HG03139 (cell line): ENCODE data around the gene RAB44.

ENCODE experiments used
- ATAC-seq: cut with Tn5 transposase; IDR thresholded peaks from one replicate; pipeline ENCODE4 v1.9.1; 2021; ENCODE audit not compliant: unreplicated experiment

RAB44 gene

GRCh38 chr6:36769676-36770499 lies 72.3 kb downstream of the RAB44 start:
- no peak for ATAC-seq

GRCh38 chr6:36771145-36771544 lies 73.5 kb downstream of the RAB44 start:
- ATAC-seq: no peak

DNA sequence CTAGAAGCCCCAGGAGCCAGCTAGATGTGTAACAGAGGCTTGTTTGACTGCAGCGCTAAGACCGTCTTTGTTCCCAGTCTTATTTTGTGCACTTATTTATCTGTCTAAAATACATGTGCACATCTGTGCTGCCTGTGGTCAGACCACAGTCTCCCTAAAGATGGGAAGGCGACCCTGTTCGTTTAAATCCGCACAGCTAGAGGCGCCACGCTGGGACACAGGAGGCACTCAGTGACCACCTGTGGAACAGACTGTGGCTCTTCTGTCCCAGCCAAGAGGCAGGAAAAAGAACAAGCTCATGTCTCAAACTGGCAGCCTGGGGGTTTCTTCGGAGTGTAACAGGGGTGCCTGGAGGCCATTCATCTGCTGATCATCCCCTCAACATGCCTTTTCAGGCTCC lies 74.8 kb downstream of the RAB44 start:
- ATAC-seq: no peak

DNA sequence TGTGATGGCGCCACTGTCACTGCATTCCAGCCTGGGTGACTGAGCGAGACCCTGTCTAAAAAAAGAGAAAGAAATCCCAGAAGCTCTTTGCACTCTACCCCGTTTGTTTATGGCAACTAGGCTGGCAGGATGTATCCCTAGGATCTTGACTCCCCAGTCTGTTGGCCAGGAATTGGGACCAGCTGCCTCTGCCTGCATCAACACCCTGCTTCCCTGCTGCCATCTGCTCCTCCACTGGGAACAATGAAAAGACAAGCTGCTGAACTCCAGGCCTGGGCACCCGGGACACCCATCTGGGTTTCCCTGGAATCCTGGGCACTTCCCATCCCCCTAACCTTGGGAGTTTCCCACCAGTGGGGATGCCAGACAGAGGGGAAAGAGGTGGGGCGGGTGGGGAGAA lies 76.7 kb downstream of the RAB44 start:
- ATAC-seq: no peak

- ATAC-seq: no peak
Measured at GRCh38 chr6:36776167-36776566, 78.5 kb downstream of the RAB44 start.

DNA sequence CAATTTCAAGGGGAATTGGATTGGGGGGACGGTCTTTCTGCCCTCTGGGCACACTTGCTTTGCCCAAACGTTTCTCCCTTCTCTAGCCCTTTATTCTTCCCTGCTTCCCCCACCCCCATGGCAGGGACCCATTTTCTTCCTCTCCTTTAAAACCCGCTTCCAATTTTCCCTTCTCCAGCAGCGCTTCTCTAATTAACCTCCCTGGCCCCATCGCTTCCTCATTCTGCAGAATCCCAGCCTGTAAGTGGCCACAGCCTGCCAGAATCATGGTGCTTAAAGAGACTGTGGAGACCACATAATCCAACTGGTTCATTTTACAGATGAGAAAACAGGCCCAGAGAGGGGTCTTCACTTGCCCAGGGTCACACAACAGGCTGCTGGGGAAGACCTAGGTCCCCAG lies 80.2 kb downstream of the RAB44 start:
- ATAC-seq: no peak

GRCh38 chr6:36779227-36779626 lies 81.6 kb downstream of the RAB44 start:
- no peak for ATAC-seq

- ATAC-seq: no peak
Measured at GRCh38 chr6:36780442-36781177, 83.0 kb downstream of the RAB44 start.

GRCh38 chr6:36781669-36782068 lies 84.0 kb downstream of the RAB44 start:
- ATAC-seq: no peak
